ENCODE measurements around the gene JARID2. TPM values are rescaled to one million over a fixed set of nuclear protein-coding genes. Genes with fewer than 3 reads are reported as not detected.

JARID2 gene
- total and polyA plus RNA-seq, 2 of the 13 experiments (the other 11 are each of a cell fraction or from before 2014, with no cell fraction given): 7.5 to 10.3 TPM

- TF ChIP-seq ZIK1 (CRISPR knock-in tag; IDR thresholded peaks at IDR 0.05; ENCODE audit: borderline replicate concordance, low read depth) (no peak), ETV5 (CRISPR knock-in tag; IDR thresholded peaks at IDR 0.05; ENCODE audit: borderline replicate concordance) (no peak), ZNF207 (IDR thresholded peaks at IDR 0.05; ENCODE audit: borderline replicate concordance) (no peak), BATF2 (CRISPR knock-in tag; IDR thresholded peaks at IDR 0.05) (no peak), MXD1 (CRISPR knock-in tag; IDR thresholded peaks at IDR 0.05) (no peak), RARG (CRISPR knock-in tag; IDR thresholded peaks at IDR 0.05; ENCODE audit: low read depth) (no peak), ZNF703 (CRISPR knock-in tag; IDR thresholded peaks at IDR 0.05; ENCODE audit: borderline replicate concordance) (no peak), POLR2A (IDR thresholded peaks at IDR 0.05; ENCODE audit: insufficient read depth in 1 of 2, low read depth in 2 of 2, low read length in 2 of 2) (no peak), ZNF792 (CRISPR knock-in tag; IDR thresholded peaks at IDR 0.05) (no peak)
These were observed 305.4 kb downstream of the JARID2 start (continued) for GRCh38 chr6:15551262-15551661.

GRCh38 chr6:15551798-15552197 is 305.9 kb downstream of the JARID2 start:
- ATAC-seq: no peak
- POLR2A ChIA-PET: no interaction called here
- FAIRE-seq: no peak
- 78% methylated on average over 6 of the region's 6 CpGs for WGBS (ENCODE audit: low lambda C conversion rate)
- DNase-seq (ENCODE audit: low spot score): no peak
- Histone ChIP-seq H4K20me1 (ENCODE audit: insufficient read depth, low read length) (no peaks in the 10 kb centered on the region), H3K79me2 (ENCODE audit: insufficient read depth, low read length) (no peaks in the 10 kb centered on the region), H2AFZ (ENCODE audit: low read length) (no peak overlapping the region), H3K36me3 (replicated peaks in 1 of 2; ENCODE audit: control insufficient read depth in 1 of 2, insufficient read depth in 2 of 2, low read length in 2 of 2) (no peaks in the 10 kb centered on the region; a peak in 1 of 5 replicates), H3K4me2 (ENCODE audit: low read depth, low read length) (no peak overlapping the region), H3K27ac (ENCODE audit: extremely low read length, insufficient read depth, low read length) (no peak overlapping the region), H3K27me3 (ENCODE audit: control insufficient read depth in 1 of 2, insufficient read depth in 2 of 2, low read length in 2 of 2) (no peaks in the 10 kb centered on the region), H3K9ac (ENCODE audit: insufficient read depth, low read depth, low read length) (no peak overlapping the region), H3K9me3 (ENCODE audit: low read length) (no peaks in the 10 kb centered on the region), H3K4me1 (ENCODE audit: insufficient read depth, low read length) (no peaks in the 10 kb centered on the region), H3K4me3 (replicated peaks in 1 of 3; ENCODE audit: insufficient read depth in 1 of 3, low read depth in 2 of 3, low read length in 3 of 3) (no peak overlapping the region)
- no TSS peak for BruUV-seq (replicated peaks)
- intact Hi-C loops (cut with micrococcal nuclease; ENCODE audit: unreplicated experiment): no loop called here
- CTCF ChIA-PET (ENCODE audit: low intra/inter-chr PET ratio, low total read pairs): no interaction called here
- in situ Hi-C loops (cut with HindIII; ENCODE audit: extremely low pct_ligation_motif_present, low pct_unique_long_range_greater_than_20kb): no loop called here
- no peak for TF ChIP-seq ZNF740 (CRISPR knock-in tag; IDR thresholded peaks at IDR 0.05)
- no peak for TF ChIP-seq ZNF761 (CRISPR knock-in tag; conservative IDR thresholded peaks at IDR 0.05)
- 0 out of 2 replicates have a peak, but pooled peaks have one; percentile 40 for TF ChIP-seq ZBTB38 (CRISPR knock-in tag; IDR thresholded peaks at IDR 0.05)
- no peak for TF ChIP-seq CHD2 (IDR thresholded peaks at IDR 0.05; ENCODE audit: low read depth, low read length)
- TF ChIP-seq EEA1 (CRISPR knock-in tag; IDR thresholded peaks at IDR 0.05; ENCODE audit: borderline replicate concordance): no peak

Measured in HepG2 (cell line).